ENCODE measurements around the gene RFC4.

The RFC4 gene

DNA sequence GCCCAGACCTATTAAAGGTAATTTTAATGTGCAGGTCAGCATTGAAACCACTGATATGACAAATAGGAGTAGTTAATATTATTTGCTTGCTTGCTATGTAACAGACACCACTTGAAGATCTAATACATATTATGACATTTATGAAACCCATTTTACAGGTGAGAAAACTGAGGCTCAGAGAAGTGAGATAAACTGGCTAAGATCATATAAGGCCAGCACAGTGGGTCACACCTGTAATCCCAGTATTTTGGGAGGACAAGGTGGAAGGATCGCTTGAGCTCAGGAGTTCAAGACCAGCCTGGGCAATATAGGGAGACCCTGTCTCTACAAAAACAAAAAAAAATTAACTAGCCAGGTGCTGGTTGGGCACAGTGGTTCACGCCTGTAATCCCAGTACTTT, 56.0 kb downstream of the RFC4 start:
- no peak for DNase-seq (ENCODE audit: low read depth)

DNA sequence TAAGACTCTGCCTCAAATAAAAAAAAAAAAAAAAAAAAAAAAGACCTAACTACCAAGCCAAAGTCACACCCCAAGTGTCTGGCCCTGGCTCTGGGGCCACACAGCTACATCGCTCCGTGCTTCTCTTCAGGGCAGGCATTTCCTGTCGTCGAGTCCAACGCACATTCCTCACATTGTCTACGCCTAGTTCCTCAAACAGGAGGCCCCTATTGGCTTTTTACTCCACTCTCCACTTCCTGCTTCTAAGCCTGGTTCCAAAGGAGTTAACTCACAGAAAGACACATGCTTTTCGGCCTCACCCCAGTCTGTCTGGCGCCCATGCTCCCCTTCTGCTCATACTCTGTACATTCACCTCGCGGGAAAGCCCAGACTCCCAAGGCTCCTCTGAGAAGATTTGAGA, 60.3 kb downstream of the RFC4 start:
- no peak for DNase-seq (ENCODE audit: low read depth)

DNA sequence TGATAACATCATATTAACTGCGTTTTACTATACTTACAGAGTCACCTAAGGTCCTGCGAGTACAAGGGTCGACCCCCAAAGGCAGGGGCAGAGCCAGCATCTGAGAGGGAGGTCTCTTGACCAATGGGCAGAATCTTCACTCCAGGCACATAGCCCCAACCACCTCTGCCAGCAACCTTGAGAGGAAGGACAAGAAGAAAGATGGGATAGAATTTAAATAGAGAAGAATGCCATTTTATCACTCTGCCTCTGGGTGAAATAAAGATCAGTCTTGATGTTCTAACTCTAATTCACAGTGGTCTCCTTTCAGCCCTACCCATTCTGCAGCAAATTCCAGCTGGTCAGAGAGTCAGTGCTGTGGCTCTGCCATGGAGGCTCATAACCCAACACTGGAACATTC, 62.6 kb downstream of the RFC4 start:
- DNase-seq (ENCODE audit: low read depth) = no peak

DNA sequence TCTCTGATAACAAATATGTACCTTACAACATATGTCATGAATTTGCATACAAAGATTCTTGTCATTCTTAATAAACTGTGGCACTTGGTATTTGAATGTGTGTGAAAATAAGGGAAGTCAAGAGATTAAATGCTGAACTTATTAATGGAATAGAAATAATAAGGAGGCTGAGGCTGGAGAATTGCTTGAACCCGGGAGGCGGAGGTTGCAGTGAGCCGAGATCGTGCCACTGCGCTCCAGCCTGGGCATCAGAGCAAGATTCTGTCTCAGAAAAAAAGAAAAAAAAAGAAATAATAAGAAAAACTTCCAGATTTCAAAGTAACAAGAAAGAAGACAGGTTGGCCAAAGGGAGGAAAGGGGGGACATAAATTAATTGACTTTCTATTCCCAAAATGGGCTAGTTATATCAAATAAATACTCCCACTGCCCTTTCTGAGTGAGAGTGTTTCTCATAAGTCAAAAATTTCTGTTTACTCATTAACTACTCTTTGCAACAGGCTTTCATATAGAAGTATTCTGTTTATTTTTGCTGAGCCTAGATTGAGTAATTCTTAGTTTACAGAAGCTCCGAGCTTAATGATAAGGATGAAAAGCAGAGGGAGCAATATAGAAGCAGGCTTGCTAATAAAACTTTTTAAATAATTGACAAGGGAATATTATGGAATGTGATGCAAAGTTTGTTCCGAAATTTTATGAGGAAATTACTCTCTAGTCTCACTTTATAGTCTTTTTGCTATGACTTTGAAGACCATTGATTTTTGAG, 63.5 kb downstream of the RFC4 start:
- DNase-seq (ENCODE audit: low read depth) = no peak
